SK-N-SH (cell line): ENCODE results near the gene DGUOK.

Source experiments
- JUND ChIP-seq: IDR thresholded peaks from 2 replicates; pipeline ENCODE4 v1.4.0; 2012
- TF ChIP-seq, protein P1 (sequence below): fragments of 200-600 bp; sonication (generic); IDR thresholded peaks from 2 replicates; pipeline ENCODE4 v1.6.1; 2017; ENCODE audit warnings: antibody characterized with exemption, mild to moderate bottlenecking, moderate library complexity
- TF ChIP-seq, protein P2 (sequence below): fragments of 150-350 bp; IDR thresholded peaks from 2 replicates; pipeline ENCODE4 v1.6.1; 2017; ENCODE audit warnings: antibody characterized with exemption, low read length, low read depth, borderline replicate concordance

DNA sequence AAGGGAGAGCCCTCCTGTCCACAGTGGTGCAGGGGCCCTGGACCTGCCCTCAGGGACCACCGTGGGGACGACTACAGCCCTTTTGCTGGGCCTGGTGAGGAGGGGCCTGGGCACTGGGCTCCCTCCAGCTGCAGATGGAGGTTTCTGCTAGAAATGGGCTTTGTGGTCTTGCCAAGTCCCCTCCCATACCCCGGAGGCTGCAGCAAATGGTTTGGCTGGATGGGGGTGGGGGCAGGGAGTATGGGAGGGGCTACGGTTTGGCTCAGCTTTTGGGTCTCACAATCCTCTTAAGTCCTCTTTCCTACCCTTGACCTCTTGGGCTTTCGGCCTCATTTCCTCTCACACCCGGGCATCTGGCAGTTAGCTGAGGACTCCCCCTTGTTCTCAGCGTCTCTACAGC lies 79.8 kb downstream of the DGUOK start:
- TF ChIP-seq, protein P1, sequence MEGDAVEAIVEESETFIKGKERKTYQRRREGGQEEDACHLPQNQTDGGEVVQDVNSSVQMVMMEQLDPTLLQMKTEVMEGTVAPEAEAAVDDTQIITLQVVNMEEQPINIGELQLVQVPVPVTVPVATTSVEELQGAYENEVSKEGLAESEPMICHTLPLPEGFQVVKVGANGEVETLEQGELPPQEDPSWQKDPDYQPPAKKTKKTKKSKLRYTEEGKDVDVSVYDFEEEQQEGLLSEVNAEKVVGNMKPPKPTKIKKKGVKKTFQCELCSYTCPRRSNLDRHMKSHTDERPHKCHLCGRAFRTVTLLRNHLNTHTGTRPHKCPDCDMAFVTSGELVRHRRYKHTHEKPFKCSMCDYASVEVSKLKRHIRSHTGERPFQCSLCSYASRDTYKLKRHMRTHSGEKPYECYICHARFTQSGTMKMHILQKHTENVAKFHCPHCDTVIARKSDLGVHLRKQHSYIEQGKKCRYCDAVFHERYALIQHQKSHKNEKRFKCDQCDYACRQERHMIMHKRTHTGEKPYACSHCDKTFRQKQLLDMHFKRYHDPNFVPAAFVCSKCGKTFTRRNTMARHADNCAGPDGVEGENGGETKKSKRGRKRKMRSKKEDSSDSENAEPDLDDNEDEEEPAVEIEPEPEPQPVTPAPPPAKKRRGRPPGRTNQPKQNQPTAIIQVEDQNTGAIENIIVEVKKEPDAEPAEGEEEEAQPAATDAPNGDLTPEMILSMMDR, result no peak
- TF ChIP-seq, protein P2, sequence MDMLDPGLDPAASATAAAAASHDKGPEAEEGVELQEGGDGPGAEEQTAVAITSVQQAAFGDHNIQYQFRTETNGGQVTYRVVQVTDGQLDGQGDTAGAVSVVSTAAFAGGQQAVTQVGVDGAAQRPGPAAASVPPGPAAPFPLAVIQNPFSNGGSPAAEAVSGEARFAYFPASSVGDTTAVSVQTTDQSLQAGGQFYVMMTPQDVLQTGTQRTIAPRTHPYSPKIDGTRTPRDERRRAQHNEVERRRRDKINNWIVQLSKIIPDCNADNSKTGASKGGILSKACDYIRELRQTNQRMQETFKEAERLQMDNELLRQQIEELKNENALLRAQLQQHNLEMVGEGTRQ, result no peak
- no peak for TF ChIP-seq JUND
